HFF-Myc (cell line): ENCODE results near the gene ANGEL2.
A peak's percentile ranks its signal among the peaks of the same experiment; 100 is the strongest.

ENCODE experiments used
- DNase-seq: peaks from one replicate; pipeline ENCODE4 v3.0.0-alpha.2; 2011; ENCODE audit warnings: low read depth; ENCODE audit errors: extremely low read depth
- H3K4me3 ChIP-seq: replicated peaks from 2 replicates; pipeline ENCODE4 v1.5.1; 2011; ENCODE audit warnings: low read depth, mild to moderate bottlenecking, control low read depth, low read length
- CTCF ChIP-seq: IDR thresholded peaks from 2 replicates; pipeline ENCODE4 v1.5.1; 2012; ENCODE audit warnings: mild to moderate bottlenecking, low read depth, low read length, control low read depth; ENCODE audit errors: missing control alignments

ANGEL2 gene

GRCh38 chr1:212951947-212952640 is 63.6 kb downstream of the ANGEL2 start:
- H3K4me3 ChIP-seq = peak overlapping the region; percentile 65
- DNase-seq = no peak
- TF ChIP-seq CTCF = no peak

GRCh38 chr1:212951126-212951946 is 64.3 kb downstream of the ANGEL2 start:
- no peak for DNase-seq
- no peak for TF ChIP-seq CTCF
- H3K4me3 ChIP-seq = peak overlapping the region; percentile 65

- H3K4me3 ChIP-seq = peak within 1 kb of the TSS; percentile 65
- TF ChIP-seq CTCF = no peak
- DNase-seq = no peak
These were observed 65.2 kb downstream of the ANGEL2 start, which contains the start of gene VASH2 for GRCh38 chr1:212950243-212951125. Gene VASH2, plus strand, starts transcription at chr1:212950541. Its CDS starts 1,002 bp downstream, at chr1:212951543.

- DNase-seq = no peak
- peak overlapping the region; percentile 65 for H3K4me3 ChIP-seq
- no peak for TF ChIP-seq CTCF
These were observed 65.9 kb downstream of the ANGEL2 start for GRCh38 chr1:212949771-212950170.

- no peak overlapping the region for H3K4me3 ChIP-seq
- TF ChIP-seq CTCF = no peak
- no peak for DNase-seq
These were observed 68.8 kb downstream of the ANGEL2 start for GRCh38 chr1:212946872-212947271.

GRCh38 chr1:212945463-212946160 is 70.1 kb downstream of the ANGEL2 start:
- TF ChIP-seq CTCF = no peak
- DNase-seq = no peak
- H3K4me3 ChIP-seq = no peak overlapping the region
